ENCODE measurements around the gene LCE7A.

The LCE7A gene

DNA sequence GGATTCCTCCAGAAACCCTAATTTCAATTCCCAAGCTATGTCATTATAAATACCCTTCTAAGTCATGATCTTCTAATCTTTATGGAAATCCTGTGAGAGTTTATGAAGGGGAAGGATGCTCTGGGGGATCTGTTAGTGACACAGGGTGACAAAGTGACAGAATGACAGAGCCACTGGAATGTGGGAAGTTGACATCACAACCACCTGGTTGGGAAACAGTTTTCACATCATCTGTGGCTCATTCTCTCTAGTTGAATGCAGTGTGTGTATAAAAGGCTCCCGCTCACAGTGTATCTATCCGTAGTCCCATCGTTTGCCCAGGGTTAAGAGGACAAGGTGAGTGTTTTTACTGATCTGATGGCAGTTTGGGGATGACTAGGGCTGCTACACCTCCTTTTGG is at the start of gene LCE7A:
Gene LCE7A (plus strand): TSS at position 301 of the 400 bp plus-strand sequence. CDS start 702 bp downstream, outside the sequence.
- in situ Hi-C loops (cut with MboI; ENCODE audit: low pct_unique_long_range_greater_than_20kb, low sequenced_read_pairs): no loop called here
- DNase-seq: no peak

DNA sequence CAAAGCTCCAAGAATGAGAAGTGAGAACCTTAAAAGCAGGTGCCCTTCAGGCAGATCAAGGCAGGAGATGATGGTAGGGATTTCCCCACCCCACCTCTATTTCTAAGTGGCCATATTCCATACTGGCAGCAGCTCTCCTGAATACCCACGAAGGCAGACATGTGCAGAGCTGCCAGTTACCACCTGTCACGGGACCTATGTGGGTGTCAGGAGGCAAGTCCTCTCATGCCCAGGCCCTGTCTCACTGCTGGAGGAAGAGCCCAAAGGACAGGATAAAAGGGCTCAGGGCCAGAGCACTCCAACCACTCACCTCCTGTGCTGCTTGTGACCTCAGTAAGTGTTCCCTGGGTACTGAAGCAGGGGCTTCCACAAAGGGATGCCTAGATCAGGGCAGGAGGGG is 48.7 kb upstream of the LCE7A start:
- DNase-seq: no peak
- in situ Hi-C loops (cut with MboI; ENCODE audit: low pct_unique_long_range_greater_than_20kb, low sequenced_read_pairs): no loop called here

GRCh38 chr1:152811671-152812070 is 48.1 kb upstream of the LCE7A start, which contains the start of gene LCE1B:
LCE1B (plus strand) TSS chr1:152811971; CDS start chr1:152812447, 476 bp downstream.
- in situ Hi-C loops (cut with MboI; ENCODE audit: low pct_unique_long_range_greater_than_20kb, low sequenced_read_pairs): no loop called here
- no peak for DNase-seq

DNA sequence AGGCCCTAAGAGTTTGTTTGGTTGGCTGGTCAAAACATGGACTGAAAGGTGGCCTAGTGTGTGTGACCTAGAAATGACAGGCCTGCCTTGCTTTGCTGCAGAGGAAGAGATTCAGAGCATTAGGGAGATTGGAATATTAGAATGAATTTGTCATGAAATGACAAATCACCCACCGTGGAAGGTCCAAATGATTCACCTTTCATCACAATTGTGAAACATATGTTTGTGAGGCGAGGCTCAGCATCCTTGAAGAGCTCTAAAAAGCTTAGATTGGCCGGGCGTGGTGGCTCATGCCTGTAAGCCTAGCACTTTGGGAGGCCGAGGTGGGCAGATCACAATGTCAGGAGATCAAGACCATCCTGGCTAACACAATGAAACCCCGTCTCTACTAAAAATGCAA is 42.5 kb upstream of the LCE7A start:
- in situ Hi-C loops (cut with MboI; ENCODE audit: low pct_unique_long_range_greater_than_20kb, low sequenced_read_pairs): no loop called here
- DNase-seq: no peak

- in situ Hi-C loops (cut with MboI; ENCODE audit: low pct_unique_long_range_greater_than_20kb, low sequenced_read_pairs): no loop called here
- DNase-seq: no peak
These were observed 36.5 kb upstream of the LCE7A start for GRCh38 chr1:152823294-152823693.

- DNase-seq: no peak
- in situ Hi-C loops (cut with MboI; ENCODE audit: low pct_unique_long_range_greater_than_20kb, low sequenced_read_pairs): no loop called here
These were observed 34.8 kb upstream of the LCE7A start for GRCh38 chr1:152824964-152825363.

- in situ Hi-C loops (cut with MboI; ENCODE audit: low pct_unique_long_range_greater_than_20kb, low sequenced_read_pairs): no loop called here
- DNase-seq: no peak
These were observed 32.6 kb upstream of the LCE7A start, which contains the start of gene LCE1A for GRCh38 chr1:152827173-152827572. LCE1A (plus strand) TSS chr1:152827473; CDS start chr1:152827473, 0 bp downstream.

GRCh38 chr1:152836870-152837269 is 22.9 kb upstream of the LCE7A start:
- no peak for DNase-seq
- in situ Hi-C loops (cut with MboI; ENCODE audit: low pct_unique_long_range_greater_than_20kb, low sequenced_read_pairs): no loop called here

- in situ Hi-C loops (cut with MboI; ENCODE audit: low pct_unique_long_range_greater_than_20kb, low sequenced_read_pairs): no loop called here
- DNase-seq: no peak
These were observed 17.2 kb upstream of the LCE7A start, which contains the start of gene LCE6A for GRCh38 chr1:152842556-152842955. LCE6A (plus strand) TSS chr1:152842856; CDS start chr1:152843521, 665 bp downstream.

DNA sequence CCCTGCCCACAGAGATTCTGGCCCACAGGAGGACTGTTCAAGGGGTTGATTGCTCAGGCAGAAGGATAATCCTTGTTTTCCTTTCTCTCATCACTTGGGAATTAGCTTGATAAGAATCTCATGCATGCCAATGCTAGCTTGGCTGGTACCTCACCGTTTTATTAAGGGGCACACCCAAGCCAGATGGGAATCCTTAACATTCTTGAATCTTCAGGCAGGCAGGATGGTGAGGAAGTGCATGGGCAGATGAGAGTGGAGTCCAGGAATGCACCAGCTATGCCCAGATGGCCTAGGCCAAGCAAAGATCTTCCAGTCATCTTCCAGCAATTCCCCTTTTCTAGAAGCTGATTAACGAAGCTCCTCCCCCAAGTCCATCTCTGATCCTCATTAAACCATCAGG is 4.1 kb upstream of the LCE7A start:
- DNase-seq: no peak
- in situ Hi-C loops (cut with MboI; ENCODE audit: low pct_unique_long_range_greater_than_20kb, low sequenced_read_pairs): no loop called here

DNA sequence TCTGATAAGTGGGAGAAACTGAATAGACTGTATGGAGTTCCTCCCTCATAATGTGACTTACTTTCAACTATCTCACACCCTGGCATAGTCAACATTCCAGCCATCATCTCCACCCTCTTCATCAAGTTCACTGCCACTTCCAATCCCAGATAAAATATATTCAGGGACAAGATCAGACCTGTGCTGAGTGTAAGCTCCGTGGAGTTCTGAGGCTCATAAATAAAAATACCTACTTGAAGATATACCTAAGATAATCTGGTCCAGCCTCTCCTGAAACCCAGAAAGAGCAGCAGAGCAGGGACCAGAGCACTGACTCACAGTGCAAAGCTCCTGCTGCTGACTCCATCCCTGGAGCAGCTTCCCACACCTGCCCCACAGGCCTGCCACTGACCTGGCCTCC is 1.7 kb upstream of the LCE7A start:
- in situ Hi-C loops (cut with MboI; ENCODE audit: low pct_unique_long_range_greater_than_20kb, low sequenced_read_pairs): no loop called here
- no peak for DNase-seq

- no peak for DNase-seq
- in situ Hi-C loops (cut with MboI; ENCODE audit: low pct_unique_long_range_greater_than_20kb, low sequenced_read_pairs): no loop called here
These were observed 333 bp downstream of the LCE7A start for GRCh38 chr1:152860129-152860528.

DNA sequence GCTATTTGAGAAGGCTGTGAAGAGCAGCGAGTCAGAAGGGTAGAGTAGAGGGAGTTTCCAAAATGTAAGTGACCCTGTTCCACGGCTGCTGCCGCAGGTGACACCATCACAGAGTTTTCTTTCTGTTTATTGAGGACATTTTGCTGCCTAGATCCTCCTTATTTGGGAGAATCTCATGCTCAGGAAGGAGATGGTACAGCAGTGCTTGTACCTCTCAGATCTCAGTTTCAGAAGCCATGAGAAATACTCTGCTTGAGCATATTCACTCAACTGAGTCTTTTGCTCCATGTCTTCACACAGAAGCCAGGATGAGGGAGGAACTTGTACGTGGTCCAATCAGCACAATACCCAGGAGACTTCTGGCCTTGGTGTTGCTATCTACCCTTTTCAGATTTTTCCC is 1.6 kb downstream of the LCE7A start:
- in situ Hi-C loops (cut with MboI; ENCODE audit: low pct_unique_long_range_greater_than_20kb, low sequenced_read_pairs): no loop called here
- DNase-seq: no peak

- in situ Hi-C loops (cut with MboI; ENCODE audit: low pct_unique_long_range_greater_than_20kb, low sequenced_read_pairs): no loop called here
These were observed 4.6 kb downstream of the LCE7A start for GRCh38 chr1:152864443-152864842.

DNA sequence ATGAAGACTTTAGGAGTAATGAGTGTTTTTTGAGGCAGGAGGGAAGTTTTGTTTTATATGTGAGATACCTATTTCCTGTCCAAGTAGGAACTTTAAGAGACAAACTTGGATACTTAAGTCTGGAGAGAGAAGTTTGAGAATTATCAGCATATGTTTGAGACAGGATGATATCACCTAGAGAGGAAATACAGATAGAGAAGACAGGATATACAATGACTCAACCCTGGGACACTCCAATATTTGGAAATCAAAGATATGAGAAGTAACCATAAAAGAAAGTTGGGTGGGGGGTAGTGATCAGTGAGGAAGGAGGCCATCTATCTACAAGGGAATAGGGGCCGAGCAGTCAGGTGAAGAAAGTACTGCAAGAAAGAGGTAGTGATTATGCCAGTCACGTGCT is 6.5 kb downstream of the LCE7A start:
- DNase-seq: no peak
- in situ Hi-C loops (cut with MboI; ENCODE audit: low pct_unique_long_range_greater_than_20kb, low sequenced_read_pairs): no loop called here

More at GRCh38 chr1:152864443-152864842, 4.6 kb downstream of the LCE7A start:
- no peak for DNase-seq

DNA sequence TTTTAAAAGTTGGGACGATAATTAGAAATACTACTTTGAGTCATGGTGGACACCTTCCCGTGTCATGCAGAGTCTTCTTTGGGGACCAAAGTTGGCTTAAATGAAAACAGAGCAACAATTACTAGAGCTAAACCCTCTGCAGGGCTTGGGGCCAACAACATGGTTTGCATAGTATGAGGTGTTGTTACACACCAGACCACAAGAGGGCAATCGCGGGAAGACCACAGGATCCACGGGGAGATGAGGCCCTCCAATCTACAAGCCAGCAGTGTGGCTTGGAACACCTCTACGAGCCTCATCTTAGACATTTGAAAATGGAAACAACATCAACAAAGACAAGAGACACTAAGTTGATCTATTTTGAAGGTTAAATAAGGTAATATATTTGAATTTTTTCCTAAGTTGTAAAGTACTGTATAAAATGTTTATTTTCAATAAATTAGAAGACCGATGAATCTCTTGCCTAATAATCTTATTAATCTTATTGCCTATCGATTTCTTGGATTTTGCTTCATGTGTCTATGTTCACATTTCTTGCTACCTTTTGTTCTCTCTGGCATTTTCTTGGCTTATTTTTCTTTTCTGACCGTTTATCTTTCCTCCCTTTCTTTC is 10.1 kb downstream of the LCE7A start:
- DNase-seq: peak; percentile 67

GRCh38 chr1:152870831-152871730 is 11.3 kb downstream of the LCE7A start:
- in situ Hi-C loops (cut with MboI; ENCODE audit: low pct_unique_long_range_greater_than_20kb, low sequenced_read_pairs): no loop called here
- DNase-seq: peak; percentile 55

More for the DNA sequence above, 10.1 kb downstream of the LCE7A start:
- in situ Hi-C loops (cut with MboI; ENCODE audit: low pct_unique_long_range_greater_than_20kb, low sequenced_read_pairs): no loop called here

GRCh38 chr1:152871731-152872126 is 11.9 kb downstream of the LCE7A start:
- in situ Hi-C loops (cut with MboI; ENCODE audit: low pct_unique_long_range_greater_than_20kb, low sequenced_read_pairs): no loop called here

GRCh38 chr1:152873495-152873894 is 13.7 kb downstream of the LCE7A start:
- DNase-seq: no peak
- in situ Hi-C loops (cut with MboI; ENCODE audit: low pct_unique_long_range_greater_than_20kb, low sequenced_read_pairs): no loop called here

More at GRCh38 chr1:152871731-152872126, 11.9 kb downstream of the LCE7A start:
- DNase-seq: no peak

- no peak for DNase-seq
- in situ Hi-C loops (cut with MboI; ENCODE audit: low pct_unique_long_range_greater_than_20kb, low sequenced_read_pairs): no loop called here
These were observed 17.0 kb downstream of the LCE7A start for GRCh38 chr1:152876827-152877226.

All from KBM-7 (cell line).